ENCODE data around the gene TOGARAM2. TPM values are rescaled to one million over a fixed set of nuclear protein-coding genes. Genes with fewer than 3 reads are reported as not detected.

Gene TOGARAM2
- total RNA-seq, 1 donor from 2014 or later: 51.9 TPM

GRCh38 chr2:28949190-28949589, 31.9 kb upstream of the TOGARAM2 start:
- intact Hi-C loops (cut with micrococcal nuclease): no loop called here
- H3K4me3 ChIP-seq: no peak overlapping the region
- H3K4me1 ChIP-seq: peaks cover 11% of the 10 kb centered on the region
- H3K27ac ChIP-seq (replicated peaks): no peak overlapping the region
- H3K27me3 ChIP-seq (ENCODE audit: low read depth): no peaks in the 10 kb centered on the region
- H3K36me3 ChIP-seq: peaks cover 54% of the 10 kb centered on the region
- DNase-seq: no peak
- H3K9me3 ChIP-seq (replicated peaks): peaks cover 6% of the 10 kb centered on the region
- TF ChIP-seq CTCF (IDR thresholded peaks at IDR 0.05; ENCODE audit: borderline replicate concordance): no peak

- Histone ChIP-seq H3K27ac (replicated peaks) (no peak overlapping the region), H3K4me3 (no peak overlapping the region), H3K36me3 (peaks cover 48% of the 10 kb centered on the region), H3K9me3 (replicated peaks) (peaks cover 6% of the 10 kb centered on the region), H3K4me1 (peaks cover 11% of the 10 kb centered on the region), H3K27me3 (ENCODE audit: low read depth) (no peaks in the 10 kb centered on the region)
- no peak for DNase-seq
- no peak for TF ChIP-seq CTCF (IDR thresholded peaks at IDR 0.05; ENCODE audit: borderline replicate concordance)
- intact Hi-C loops (cut with micrococcal nuclease): no loop called here
Observed at GRCh38 chr2:28949617-28950305, 31.3 kb upstream of the TOGARAM2 start.

GRCh38 chr2:28950941-28951630, 30.0 kb upstream of the TOGARAM2 start:
- peaks cover 13% of the 10 kb centered on the region for H3K4me1 ChIP-seq
- H3K9me3 ChIP-seq (replicated peaks): peaks cover 6% of the 10 kb centered on the region
- no peak for DNase-seq
- peak overlapping the region; percentile 53 for H3K27ac ChIP-seq (replicated peaks)
- H3K36me3 ChIP-seq: peaks cover 35% of the 10 kb centered on the region
- TF ChIP-seq CTCF (IDR thresholded peaks at IDR 0.05; ENCODE audit: borderline replicate concordance): no peak
- no peaks in the 10 kb centered on the region for H3K27me3 ChIP-seq (ENCODE audit: low read depth)
- no peak overlapping the region for H3K4me3 ChIP-seq
- intact Hi-C loops (cut with micrococcal nuclease): no loop called here

GRCh38 chr2:28951910-28952835, 28.9 kb upstream of the TOGARAM2 start:
- TF ChIP-seq CTCF (IDR thresholded peaks at IDR 0.05; ENCODE audit: borderline replicate concordance): no peak
- H3K27me3 ChIP-seq (ENCODE audit: low read depth): peaks cover 1% of the 10 kb centered on the region
- peaks cover 24% of the 10 kb centered on the region for H3K36me3 ChIP-seq
- no peak for DNase-seq
- H3K4me3 ChIP-seq: no peak overlapping the region
- peaks cover 6% of the 10 kb centered on the region for H3K9me3 ChIP-seq (replicated peaks)
- H3K4me1 ChIP-seq: peaks cover 24% of the 10 kb centered on the region
- intact Hi-C loops (cut with micrococcal nuclease): no loop called here
- H3K27ac ChIP-seq (replicated peaks): peak overlapping the region; percentile 53

GRCh38 chr2:28952836-28953211, 28.3 kb upstream of the TOGARAM2 start:
- TF ChIP-seq CTCF (IDR thresholded peaks at IDR 0.05; ENCODE audit: borderline replicate concordance): peak; percentile 22
- H3K9me3 ChIP-seq (replicated peaks): peaks cover 6% of the 10 kb centered on the region
- peaks cover 17% of the 10 kb centered on the region for H3K36me3 ChIP-seq
- H3K4me3 ChIP-seq: no peak overlapping the region
- peaks cover 27% of the 10 kb centered on the region for H3K4me1 ChIP-seq
- DNase-seq: no peak
- H3K27me3 ChIP-seq (ENCODE audit: low read depth): peaks cover 8% of the 10 kb centered on the region
- intact Hi-C loops (cut with micrococcal nuclease): no loop called here
- H3K27ac ChIP-seq (replicated peaks): no peak overlapping the region
